Stimulated activated CD4-positive, alpha-beta T cell treated with anti-CD3 and anti-CD28 coated beads, Interleukin-1b, Interleukin-23, amount 100 ng/mL, for 1 hour (primary cell): ENCODE results near the gene SLC22A23.

Experiments
- DNase-seq, 2 donors: peaks; one replicate each; pipeline ENCODE4 v3.0.0-alpha.2; 2020; ENCODE audit warnings: low read depth in 2 of 2

SLC22A23 gene, protein sequence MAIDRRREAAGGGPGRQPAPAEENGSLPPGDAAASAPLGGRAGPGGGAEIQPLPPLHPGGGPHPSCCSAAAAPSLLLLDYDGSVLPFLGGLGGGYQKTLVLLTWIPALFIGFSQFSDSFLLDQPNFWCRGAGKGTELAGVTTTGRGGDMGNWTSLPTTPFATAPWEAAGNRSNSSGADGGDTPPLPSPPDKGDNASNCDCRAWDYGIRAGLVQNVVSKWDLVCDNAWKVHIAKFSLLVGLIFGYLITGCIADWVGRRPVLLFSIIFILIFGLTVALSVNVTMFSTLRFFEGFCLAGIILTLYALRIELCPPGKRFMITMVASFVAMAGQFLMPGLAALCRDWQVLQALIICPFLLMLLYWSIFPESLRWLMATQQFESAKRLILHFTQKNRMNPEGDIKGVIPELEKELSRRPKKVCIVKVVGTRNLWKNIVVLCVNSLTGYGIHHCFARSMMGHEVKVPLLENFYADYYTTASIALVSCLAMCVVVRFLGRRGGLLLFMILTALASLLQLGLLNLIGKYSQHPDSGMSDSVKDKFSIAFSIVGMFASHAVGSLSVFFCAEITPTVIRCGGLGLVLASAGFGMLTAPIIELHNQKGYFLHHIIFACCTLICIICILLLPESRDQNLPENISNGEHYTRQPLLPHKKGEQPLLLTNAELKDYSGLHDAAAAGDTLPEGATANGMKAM

DNA sequence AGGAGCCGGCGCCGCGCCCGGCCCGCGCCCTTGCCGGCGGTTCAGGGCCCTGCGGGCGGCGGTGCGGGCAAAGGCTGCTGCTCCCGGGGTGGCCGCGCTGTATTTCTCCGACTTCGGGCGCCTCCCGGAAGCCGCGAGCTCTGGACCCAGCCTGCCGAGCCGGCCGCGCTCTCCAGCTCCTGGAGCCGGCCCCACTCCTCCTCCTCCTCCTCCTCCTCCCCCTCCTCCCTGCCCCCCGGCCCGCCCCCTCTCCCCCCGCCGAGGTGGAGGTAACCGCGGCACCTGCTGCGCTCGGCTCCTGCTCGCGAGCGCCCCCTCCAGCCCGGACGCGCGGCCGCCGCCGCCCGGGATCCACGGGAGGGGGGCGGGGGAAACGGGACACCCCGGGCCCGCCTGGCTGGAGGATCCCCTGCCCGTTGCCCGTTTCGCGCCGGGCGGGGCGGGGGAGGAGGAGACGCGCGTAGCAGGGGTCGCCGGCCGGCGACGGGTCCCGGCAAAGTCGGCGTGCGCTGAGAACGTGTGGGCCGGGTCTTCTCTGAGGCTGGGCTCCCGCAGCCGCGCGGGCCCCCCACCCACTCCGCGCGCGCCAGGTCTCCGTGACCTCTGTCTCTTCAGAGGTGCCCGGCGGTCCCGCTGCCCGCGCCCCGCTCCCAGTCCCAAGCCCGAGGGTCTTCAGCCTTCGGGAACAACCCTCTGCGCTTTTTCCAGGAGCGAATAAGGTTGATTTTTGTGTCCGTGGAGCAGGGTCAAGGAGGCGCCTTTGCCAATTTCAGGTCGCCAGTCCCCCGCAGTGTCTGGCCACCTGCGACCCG is at the start of gene SLC22A23:
Gene SLC22A23, minus strand, starts transcription at position 153 of the 812 bp plus-strand sequence. CDS start 491 bp downstream, outside the sequence.
- DNase-seq, result peak; percentile 48 to 69

GRCh38 chr6:3506200-3506599 is 49.4 kb upstream of the SLC22A23 start:
- no peak for DNase-seq

DNA sequence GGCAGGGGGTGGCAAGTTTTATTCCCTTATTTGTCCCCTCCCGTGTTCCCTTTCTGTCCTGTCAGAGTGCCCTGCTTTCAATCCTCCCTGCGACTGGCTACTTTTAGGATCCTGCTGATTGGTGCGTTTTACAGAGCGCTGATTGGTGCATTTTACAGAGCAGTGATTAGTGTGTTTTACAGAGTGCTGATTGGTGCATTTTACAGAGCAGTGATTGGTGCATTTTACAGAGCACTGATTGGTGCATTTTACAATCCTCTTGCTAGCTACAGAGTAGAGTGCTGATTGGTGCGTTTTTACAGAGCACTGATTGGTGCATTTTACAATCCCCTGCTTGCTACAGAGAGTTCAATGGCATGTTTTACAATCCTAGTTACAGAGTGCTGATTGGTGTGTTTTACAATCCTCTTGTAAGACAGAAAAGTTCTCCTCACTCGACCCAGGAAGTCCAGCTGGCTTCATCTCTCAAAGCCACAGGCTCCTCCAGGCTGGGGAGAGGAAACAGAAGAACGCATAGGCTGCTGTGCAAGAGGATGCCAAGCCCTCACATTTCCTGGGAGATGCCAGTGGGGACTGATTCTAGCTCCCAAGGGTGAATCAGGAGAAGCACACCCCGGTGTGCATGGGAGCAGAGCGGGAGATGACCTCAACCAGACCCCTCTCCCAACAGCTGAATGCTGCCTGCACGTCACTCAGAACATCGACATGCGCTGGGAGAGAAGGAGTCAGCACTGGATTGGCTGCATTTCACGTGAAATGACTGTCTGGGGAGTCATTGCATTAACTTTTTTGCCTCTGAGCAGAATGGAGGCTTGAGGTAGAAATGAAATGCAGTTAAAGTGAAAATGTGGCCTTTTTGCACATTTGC is 48.3 kb upstream of the SLC22A23 start:
- DNase-seq, result no peak

DNA sequence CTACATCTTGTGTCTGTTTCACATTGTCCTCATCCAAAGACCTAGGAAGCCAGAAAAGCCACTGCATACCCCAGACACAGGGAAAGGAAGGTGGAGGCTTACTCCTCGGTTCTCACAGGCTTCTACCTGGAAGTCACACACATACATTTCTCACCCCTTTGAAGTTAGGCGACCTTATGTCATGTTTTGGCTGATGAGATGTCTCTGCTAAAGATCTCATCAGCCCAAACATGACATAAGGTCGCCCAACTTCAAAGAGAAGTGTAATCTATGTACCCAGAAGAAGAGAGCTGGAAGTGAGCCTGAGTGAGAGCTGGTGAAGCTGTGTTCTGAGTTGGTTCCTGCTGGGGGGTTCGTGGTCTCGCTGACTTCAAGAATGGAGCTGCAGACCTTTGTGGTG is 47.5 kb upstream of the SLC22A23 start:
- no peak for DNase-seq

DNA sequence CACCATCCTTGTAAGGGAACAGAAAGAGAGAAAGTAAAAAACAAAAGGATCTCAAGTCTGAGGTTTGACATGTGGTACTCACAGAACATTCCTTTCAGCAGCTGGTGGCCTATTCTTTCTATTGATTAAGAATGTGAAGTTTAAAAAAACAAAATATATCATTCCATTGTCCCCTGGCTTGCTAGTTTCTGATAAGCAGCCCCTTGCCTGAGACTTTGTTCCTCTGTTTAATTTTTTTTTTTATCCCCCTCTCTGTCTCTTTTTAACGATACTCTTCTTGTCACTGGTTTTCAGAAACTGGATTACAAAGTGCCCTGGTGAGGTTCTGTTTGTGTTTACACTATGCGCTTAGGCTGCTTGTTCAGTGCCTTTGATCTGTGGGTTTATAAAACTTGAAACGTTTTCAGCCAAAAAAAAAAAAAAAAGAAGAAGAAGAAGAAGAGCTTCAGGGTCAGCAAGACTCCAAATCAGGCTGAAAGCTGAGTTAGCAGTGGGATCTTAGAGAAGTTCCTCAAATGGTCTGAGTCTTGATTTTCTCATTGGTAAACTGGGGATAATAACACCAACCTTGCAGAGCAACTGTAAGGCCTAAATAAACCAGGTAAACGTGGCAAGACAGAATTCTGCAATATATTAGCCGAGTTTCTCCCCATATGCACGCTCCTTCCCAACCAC is 45.1 kb upstream of the SLC22A23 start:
- DNase-seq, result no peak

GRCh38 chr6:3500262-3501014 is 43.6 kb upstream of the SLC22A23 start:
- no peak for DNase-seq

- no peak for DNase-seq
Observed at GRCh38 chr6:3499603-3500002, 42.8 kb upstream of the SLC22A23 start.

DNA sequence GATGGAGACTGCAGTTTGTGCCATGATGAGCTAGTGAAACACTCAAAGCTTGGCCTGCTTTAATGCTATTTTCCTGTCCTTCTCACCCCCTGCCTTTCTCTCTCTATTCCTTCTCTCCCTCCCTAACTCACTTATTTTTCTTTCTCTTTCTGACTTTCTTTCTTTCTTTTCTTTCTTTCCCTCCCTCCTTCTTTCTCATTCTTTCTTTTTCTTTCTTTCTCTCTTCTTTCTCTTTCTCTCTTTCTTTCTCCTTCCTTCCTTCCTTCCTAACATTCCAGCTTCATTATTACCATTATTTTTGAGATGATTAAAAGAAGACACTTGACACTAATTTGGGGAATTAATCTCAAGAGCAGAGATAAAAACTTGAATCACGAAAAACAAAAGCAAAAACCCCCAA is 39.5 kb upstream of the SLC22A23 start:
- DNase-seq, result no peak

- DNase-seq, result no peak
Observed at GRCh38 chr6:3494391-3495100, 37.7 kb upstream of the SLC22A23 start.

DNA sequence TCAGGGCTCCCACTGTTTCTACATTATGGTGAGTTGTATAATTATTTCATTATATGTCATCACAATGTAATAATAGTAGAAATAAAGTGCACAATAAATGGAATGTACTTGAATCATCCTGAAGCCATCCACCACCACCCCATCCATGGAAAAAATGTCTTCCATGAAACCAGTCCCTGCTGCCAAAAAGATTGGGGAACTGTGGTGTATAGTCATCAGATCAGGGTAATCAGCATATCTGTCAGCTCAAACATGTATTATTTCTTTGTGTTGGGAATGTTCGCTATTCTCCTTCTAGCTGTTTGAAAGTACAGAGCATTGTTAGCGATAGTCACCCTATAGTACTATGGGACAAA is 33.8 kb upstream of the SLC22A23 start:
- no peak for DNase-seq

DNA sequence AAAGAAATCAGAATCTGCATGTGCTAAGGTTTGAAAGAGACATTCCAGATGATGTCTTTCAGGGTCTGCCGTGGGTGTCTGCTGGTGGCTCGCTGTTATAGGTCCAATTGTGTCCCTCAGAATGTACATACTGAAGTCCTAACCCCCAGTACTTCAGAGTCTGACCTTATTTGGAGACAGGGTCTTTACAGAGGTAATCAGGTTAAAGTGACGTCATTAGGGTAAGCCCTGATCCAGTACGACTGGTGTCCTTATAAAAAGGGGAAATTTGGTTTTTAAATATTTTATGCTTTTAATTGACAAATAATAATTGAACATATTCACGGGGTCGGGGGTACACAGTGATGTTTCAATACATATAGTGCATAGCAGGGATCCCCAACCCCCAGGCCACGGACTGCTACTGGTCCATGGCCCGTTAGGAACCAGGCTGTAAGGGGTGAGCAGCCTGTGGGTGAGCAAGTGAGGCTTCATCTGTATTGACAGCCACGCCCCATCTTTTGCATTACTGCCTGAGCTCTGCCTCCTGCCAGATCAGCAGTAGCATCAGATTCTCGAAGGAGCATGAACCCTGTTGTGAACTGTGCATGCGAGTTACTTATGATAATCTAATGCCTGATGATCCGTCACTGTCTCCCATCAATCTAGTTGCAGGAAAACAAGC is 33.2 kb upstream of the SLC22A23 start:
- no peak for DNase-seq

DNA sequence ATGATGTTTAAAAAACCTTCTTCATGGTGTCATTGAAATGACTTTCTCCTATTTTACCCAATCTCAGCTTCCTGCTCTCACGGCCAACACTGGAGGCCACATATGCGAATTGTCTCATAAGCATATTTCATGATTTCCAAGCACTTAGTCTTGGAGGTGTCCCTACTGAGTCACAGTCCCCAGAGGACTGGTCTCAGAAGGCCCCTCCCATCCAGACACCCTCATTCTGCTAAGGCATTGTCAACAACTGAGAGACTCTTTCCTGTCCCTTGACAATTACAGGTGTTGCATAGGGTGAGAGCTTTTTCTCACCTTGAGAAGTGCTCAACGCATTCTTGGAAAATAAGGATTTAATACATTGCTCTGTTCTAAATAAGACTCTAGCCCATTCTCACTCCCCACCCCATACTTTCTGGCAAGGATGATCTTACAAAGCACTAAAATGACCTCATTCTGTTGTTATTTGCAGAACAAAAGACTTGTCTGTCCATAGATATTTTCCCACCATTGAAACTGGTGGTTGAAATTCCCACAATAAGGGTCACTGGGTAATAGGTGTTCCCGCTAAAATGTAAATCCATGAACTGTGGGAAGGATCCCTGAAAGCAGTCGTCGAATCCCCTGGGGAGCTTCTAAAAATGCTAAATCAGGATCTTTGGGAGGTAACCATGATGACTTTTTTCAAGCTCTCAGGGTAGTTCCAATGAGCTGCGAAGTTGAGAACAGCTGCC is 32.3 kb upstream of the SLC22A23 start:
- DNase-seq, result no peak

DNA sequence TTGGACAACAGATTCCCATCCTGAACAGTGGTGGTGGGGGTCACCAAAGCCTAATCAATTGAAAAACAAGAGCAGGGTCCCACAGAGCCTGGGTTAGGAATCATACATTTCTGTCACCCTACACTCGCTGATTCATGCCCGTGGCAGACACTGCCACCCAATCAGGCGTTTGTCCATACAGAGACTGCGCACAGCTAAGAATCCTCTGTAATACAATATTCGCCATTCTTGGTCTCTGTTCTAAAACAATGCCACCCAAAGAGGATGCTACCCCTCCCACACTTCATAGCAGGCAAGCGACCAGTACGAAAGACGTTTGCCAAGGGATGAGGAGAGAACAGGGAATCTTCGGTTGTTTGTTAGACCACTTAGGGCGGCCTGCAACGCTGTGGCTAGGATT is 28.1 kb upstream of the SLC22A23 start:
- no peak for DNase-seq

- no peak for DNase-seq
Observed at GRCh38 chr6:3484192-3484591, 27.3 kb upstream of the SLC22A23 start.

- no peak for DNase-seq
Observed at GRCh38 chr6:3483675-3484074, 26.8 kb upstream of the SLC22A23 start.

DNA sequence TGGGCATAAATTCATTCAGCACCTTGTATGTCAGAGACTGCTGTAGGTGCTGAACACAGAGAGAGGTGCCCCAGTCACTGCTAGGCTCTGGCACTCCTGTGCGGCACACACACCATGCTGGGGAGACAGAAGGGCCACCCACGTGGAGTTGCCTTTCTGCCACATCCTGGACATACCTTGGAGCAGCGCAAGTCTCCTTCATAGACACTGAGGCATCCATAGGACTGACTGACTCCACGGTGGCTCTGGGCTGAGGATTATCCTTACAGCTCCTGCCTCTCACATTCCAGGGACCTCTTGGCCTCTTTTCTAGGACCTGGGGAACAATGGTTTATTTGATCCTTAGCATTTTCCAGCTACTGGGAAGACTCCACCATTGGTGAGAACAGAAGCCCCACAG is 26.0 kb upstream of the SLC22A23 start:
- no peak for DNase-seq

GRCh38 chr6:3481640-3482039 is 24.8 kb upstream of the SLC22A23 start:
- no peak for DNase-seq

DNA sequence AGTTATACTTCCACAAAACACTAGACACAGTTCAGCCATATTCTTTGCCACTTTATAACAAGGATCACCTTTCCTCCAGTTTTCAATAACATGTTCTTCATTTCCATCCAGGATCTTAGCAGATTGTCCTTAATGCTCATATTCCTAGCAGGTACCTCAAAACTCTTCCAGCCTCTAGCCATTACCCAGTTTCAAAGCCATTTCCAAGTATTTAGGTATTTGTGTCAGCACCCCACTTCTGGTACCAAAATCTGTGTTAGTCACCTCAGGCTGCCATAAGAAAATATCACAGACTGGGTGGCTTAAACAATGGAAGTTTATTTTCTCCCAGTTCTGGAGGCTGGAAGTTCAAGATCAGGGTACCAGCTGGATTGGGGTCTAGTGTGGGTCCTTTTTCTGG is 23.2 kb upstream of the SLC22A23 start:
- DNase-seq, result no peak
